Esophagus squamous epithelium (tissue), 5 donors: ENCODE data around the gene RFX5. TPM values are rescaled to one million over a fixed set of nuclear protein-coding genes. Genes with fewer than 3 reads are reported as not detected.
A peak's percentile ranks its signal among the peaks of the same experiment; 100 is the strongest.

Experiments used
- DNase-seq: peaks from one replicate; lab custom pipeline; 2025; lab: John Stamatoyannopoulos, UW
- H3K27ac ChIP-seq, 4 donors: fragments of 200-600 bp; sonication (generic); one replicate each; pipeline ENCODE4 v1.5.1; 2016 to 2019; ENCODE audit warnings: mild to moderate bottlenecking in 1 of 4
- H3K27me3 ChIP-seq, 4 donors: fragments of 200-600 bp; sonication (generic); 1 replicate in 3 of 4; 2 replicates in 1 of 4; pipeline versions ENCODE4 v1.5.1 to v1.6.0; 2017 to 2021; ENCODE audit warnings: antibody characterized with exemption in 1 of 4
- H3K36me3 ChIP-seq, 3 donors: fragments of 200-600 bp; sonication (generic); one replicate each; pipeline ENCODE4 v1.5.1; 2016 to 2019
- H3K4me1 ChIP-seq, 3 donors: fragments of 200-600 bp; sonication (generic); one replicate each; pipeline ENCODE4 v1.5.1; 2017 to 2019
- H3K4me3 ChIP-seq, 4 donors: fragments of 200-600 bp; sonication (generic); 1 replicate in 3 of 4; 2 replicates in 1 of 4; pipeline ENCODE4 v1.5.1; 2016 to 2019; ENCODE audit warnings: mild to moderate bottlenecking in 2 of 4, moderate library complexity in 1 of 4
- H3K9me3 ChIP-seq, 3 donors: fragments of 200-600 bp; sonication (generic); one replicate each; pipeline ENCODE4 v1.5.1; 2016 to 2019
- CTCF ChIP-seq, 6 experiments: fragments of 450-650 bp in 4 of 6; fragments of 200-600 bp in 2 of 6; sonication (generic) in 2 of 6; IDR thresholded peaks; one replicate each; pipeline ENCODE4 v1.5.1; 2016 to 2019; ENCODE audit warnings: antibody characterized with exemption in 6 of 6, mild to moderate bottlenecking in 4 of 6, moderate library complexity in 4 of 6
- POLR2A ChIP-seq, 4 donors: fragments of 450-650 bp; IDR thresholded peaks; one replicate each; pipeline ENCODE4 v1.6.1; 2017; ENCODE audit warnings: antibody characterized with exemption in 4 of 4, mild to moderate bottlenecking in 4 of 4, moderate library complexity in 3 of 4
- WGBS, 2 donors: methylation state at CpG; one replicate each; pipeline ENCODE4 v1.1.5; 2018; 5-methylcytosine and 5-hydroxymethylcytosine counted together
- intact Hi-C: fragments of 100-400 bp; cut with DNase I; formaldehyde crosslinking; loops from one replicate; pipeline ENCODE4 v1.15.0; 2022
- total RNA-seq, 4 donors: library from RNA; depleted of rRNA; stranded (reverse); fragments of >200 nt; gene quantifications; one replicate each; pipeline ENCODE4 v1.1.0, GENCODE V29; 2016
- donor health status: DM: yes; HTN: yes; CAD: no.

Gene RFX5
- total RNA-seq, 4 donors from 2014 or later: 13.2 to 59.6 (median 24.5) TPM

- Histone ChIP-seq H3K27ac (peak overlapping the region; percentile 89 to 98 (median 94)), H3K4me3 (peak overlapping the region; percentile 57 to 83 (median 73)), H3K4me1 (peaks cover 8 to 29% (median 14%) of the 10 kb centered on the region in 3 donors), H3K27me3 (no peaks in the 10 kb centered on the region), H3K9me3 (no peaks in the 10 kb centered on the region), H3K36me3 (peaks cover 13 to 41% (median 18%) of the 10 kb centered on the region in 3 donors)
- intact Hi-C loops: no loop called here
- 36 to 57% methylated on average over 5 to 7 of the region's 7 CpGs for WGBS, 2 donors
- no peak for DNase-seq
- no peak for TF ChIP-seq CTCF (IDR thresholded peaks at IDR 0.05)
These were observed 827 bp downstream of the RFX5 start for GRCh38 chr1:151346082-151346768.

- 79 to 80% methylated on average over 1 to 5 of the region's 6 CpGs for WGBS, 2 donors
- no peak overlapping the region for H3K4me3 ChIP-seq
- no peak for TF ChIP-seq CTCF (IDR thresholded peaks at IDR 0.05)
- no peak for TF ChIP-seq POLR2A (IDR thresholded peaks at IDR 0.05)
- no peak for DNase-seq
- no peak overlapping the region for H3K27ac ChIP-seq
- H3K4me1 ChIP-seq: peaks cover 8 to 36% (median 17%) of the 10 kb centered on the region in 3 donors
- H3K36me3 ChIP-seq: peaks cover 13 to 41% (median 18%) of the 10 kb centered on the region in 3 donors
- H3K9me3 ChIP-seq: no peaks in the 10 kb centered on the region
- no peaks in the 10 kb centered on the region for H3K27me3 ChIP-seq
- intact Hi-C loops: loop anchor here (5.0 kb wide), 1 partner anchor 42 kb away; no protein-coding TSS in a partner anchor
These were observed 2.8 kb downstream of the RFX5 start for GRCh38 chr1:151344291-151344690.

GRCh38 chr1:151343587-151343986 is 3.5 kb downstream of the RFX5 start:
- H3K27me3 ChIP-seq: no peaks in the 10 kb centered on the region
- TF ChIP-seq POLR2A (IDR thresholded peaks at IDR 0.05) (no peak), CTCF (IDR thresholded peaks at IDR 0.05) (no peak)
- 63 to 65% methylated on average over 6 to 9 of the region's 9 CpGs for WGBS, 2 donors
- no peak for DNase-seq
- no peak overlapping the region for H3K27ac ChIP-seq
- no peak overlapping the region for H3K4me3 ChIP-seq
- peaks cover 13 to 41% (median 18%) of the 10 kb centered on the region in 3 donors for H3K36me3 ChIP-seq
- intact Hi-C loops: loop anchor here (5.0 kb wide), 1 partner anchor 41 kb away; no protein-coding TSS in a partner anchor
- H3K4me1 ChIP-seq: peaks cover 8 to 36% (median 17%) of the 10 kb centered on the region in 3 donors
- no peaks in the 10 kb centered on the region for H3K9me3 ChIP-seq

GRCh38 chr1:151342569-151342968 is 4.5 kb downstream of the RFX5 start:
- 46 to 83% methylated on average over 2 to 5 of the region's 6 CpGs for WGBS, 2 donors
- TF ChIP-seq POLR2A (IDR thresholded peaks at IDR 0.05): no peak
- no peak for TF ChIP-seq CTCF (IDR thresholded peaks at IDR 0.05)
- intact Hi-C loops: loop anchor here (5.0 kb wide), 1 partner anchor 40 kb away; no protein-coding TSS in a partner anchor
- Histone ChIP-seq H3K36me3 (peaks cover 13 to 41% (median 18%) of the 10 kb centered on the region in 3 donors), H3K4me1 (peaks cover 8 to 30% (median 13%) of the 10 kb centered on the region in 3 donors), H3K4me3 (no peak overlapping the region), H3K27ac (no peak overlapping the region), H3K9me3 (no peaks in the 10 kb centered on the region), H3K27me3 (no peaks in the 10 kb centered on the region)
- DNase-seq: no peak

DNA sequence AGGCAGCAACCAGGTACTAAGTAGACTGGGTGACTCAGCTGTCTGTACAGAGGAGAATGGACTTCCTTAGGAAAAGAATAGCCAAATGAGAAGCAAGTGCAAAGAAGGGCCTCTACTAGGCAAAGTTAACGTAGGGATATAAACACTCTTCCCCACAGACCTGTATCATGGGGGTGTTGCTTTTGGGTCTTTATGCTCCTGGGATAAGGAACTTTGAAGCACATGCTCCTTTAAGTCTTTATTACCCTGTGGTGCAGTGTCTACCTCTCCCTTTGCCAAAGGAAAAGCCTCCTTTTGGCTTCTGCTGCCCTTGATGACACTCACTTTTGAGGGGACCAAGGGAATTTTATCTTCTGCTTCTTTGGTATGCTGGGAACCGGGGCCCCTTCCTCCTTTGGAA is 5.0 kb downstream of the RFX5 start:
- 92 to 96% methylated on average over 2 of the region's 2 CpGs for WGBS, 2 donors
- Histone ChIP-seq H3K4me3 (no peak overlapping the region), H3K36me3 (peaks cover 13 to 41% (median 18%) of the 10 kb centered on the region in 3 donors), H3K27ac (no peak overlapping the region), H3K27me3 (no peaks in the 10 kb centered on the region), H3K9me3 (no peaks in the 10 kb centered on the region), H3K4me1 (peaks cover 8 to 33% (median 11%) of the 10 kb centered on the region in 3 donors)
- intact Hi-C loops: loop anchor here (5.0 kb wide), 1 partner anchor 40 kb away; no protein-coding TSS in a partner anchor
- DNase-seq: no peak
- TF ChIP-seq POLR2A (IDR thresholded peaks at IDR 0.05) (no peak), CTCF (IDR thresholded peaks at IDR 0.05) (no peak)
